Caco-2 (cell line): ENCODE measurements around the gene PAK4. TPM values are rescaled to one million over a fixed set of nuclear protein-coding genes. Genes with fewer than 3 reads are reported as not detected.

ENCODE experiments used
- BruUV-seq: library from RNA; stranded (reverse); fragments of 400-500 nt; replicated peaks from 2 replicates; lab custom pipeline; 2021; lab: Mats Ljungman, UMichigan
- CTCF ChIA-PET: fragments of 300-600 bp; sonication (Branson Sonifier 250); formaldehyde crosslinking; loops from one replicate; lab custom pipeline; 2022; ENCODE audit warnings: antibody characterized with exemption; lab: Charles Lee
- POLR2A ChIA-PET: fragments of 300-600 bp; sonication (Branson Sonifier 250); formaldehyde crosslinking; loops from one replicate; lab custom pipeline; 2022; ENCODE audit warnings: antibody characterized with exemption; lab: Charles Lee
- DNase-seq, 2 experiments: peaks; one replicate each; pipeline versions ENCODE4 v3.0.0 to v3.0.0-alpha.2; 2020 to 2022
- H3K27me3 ChIP-seq: replicated peaks from 2 replicates; pipeline ENCODE4 v1.6.0; 2011; ENCODE audit warnings: low read length; ENCODE audit not compliant: control insufficient read depth, insufficient read depth
- H3K36me3 ChIP-seq: 2 replicates; pipeline ENCODE4 v1.5.1; 2011; ENCODE audit warnings: low read length; ENCODE audit not compliant: control insufficient read depth, insufficient read depth
- H3K4me1 ChIP-seq: fragments of 250-450 bp; sonication (Bioruptor Pico); 2 replicates; pipeline ENCODE4 v1.5.1; 2020; ENCODE audit warnings: mild to moderate bottlenecking
- H3K4me3 ChIP-seq: 2 replicates; pipeline ENCODE4 v1.5.1; 2011; ENCODE audit warnings: low read depth, mild to moderate bottlenecking, control low read depth, low read length
- H3K9me3 ChIP-seq: fragments of 250-450 bp; sonication (Bioruptor Pico); 2 replicates; pipeline ENCODE4 v1.5.1; 2020; ENCODE audit warnings: mild to moderate bottlenecking, moderate library complexity
- H3K27ac Mint-ChIP-seq: one replicate; pipeline ENCODE4 v1.8.0; 2022; ENCODE audit warnings: mixed read lengths; ENCODE audit not compliant: unreplicated experiment
- H3K27me3 Mint-ChIP-seq: one replicate; pipeline ENCODE4 v1.8.0; 2022; ENCODE audit warnings: mixed read lengths; ENCODE audit not compliant: insufficient read depth, unreplicated experiment
- H3K36me3 Mint-ChIP-seq: one replicate; pipeline ENCODE4 v1.8.0; 2022; ENCODE audit warnings: mild to moderate bottlenecking, mixed read lengths; ENCODE audit not compliant: insufficient read depth, unreplicated experiment
- H3K4me1 Mint-ChIP-seq: one replicate; pipeline ENCODE4 v1.8.0; 2022; ENCODE audit warnings: low read depth, mixed read lengths; ENCODE audit not compliant: unreplicated experiment
- H3K4me3 Mint-ChIP-seq: one replicate; pipeline ENCODE4 v1.8.0; 2022; ENCODE audit warnings: mild to moderate bottlenecking, moderate library complexity, mixed read lengths; ENCODE audit not compliant: unreplicated experiment
- H3K9me3 Mint-ChIP-seq: one replicate; pipeline ENCODE4 v1.8.0; 2022; ENCODE audit warnings: mixed read lengths; ENCODE audit not compliant: unreplicated experiment
- CTCF ChIP-seq, 2 experiments: fragments of 200-600 bp in 1 of 2; IDR thresholded peaks; 1 replicate in 1 of 2; 2 replicates in 1 of 2; pipeline versions ENCODE4 v1.5.1 to v1.8.0; 2011 to 2022; ENCODE audit warnings: antibody characterized with exemption in 1 of 2, control low read depth in 1 of 2, inconsistent platforms in 1 of 2, low read depth in 1 of 2, low read length in 1 of 2, mild to moderate bottlenecking in 1 of 2, moderate library complexity in 1 of 2; ENCODE audit not compliant: insufficient read depth in 1 of 2, severe bottlenecking in 1 of 2, unreplicated experiment in 1 of 2
- intact Hi-C: fragments of 100-400 bp; cut with micrococcal nuclease; formaldehyde crosslinking; loops from one replicate; pipeline ENCODE4 v1.10.0; 2022; ENCODE audit not compliant: unreplicated experiment
- total RNA-seq: library from RNA; stranded (reverse); gene quantifications from 2 replicates; pipeline ENCODE4 v1.2.3, GENCODE V29; 2022

The PAK4 gene
- total RNA-seq, 1 experiment from 2014 or later, result 112 TPM

- TF ChIP-seq CTCF (IDR thresholded peaks at IDR 0.05; ENCODE audit: insufficient read depth in 1 of 2, low read depth in 1 of 2, low read length in 1 of 2, severe bottlenecking in 1 of 2, unreplicated experiment in 1 of 2), result no peak
- no peaks in the 10 kb centered on the region for H3K9me3 ChIP-seq
- Mint-ChIP-seq H3K36me3 (peaks cover 9% of the 10 kb centered on the region), H3K4me1 (peaks cover 23% of the 10 kb centered on the region), H3K27ac (no peak overlapping the region), H3K27me3 (no peaks in the 10 kb centered on the region), H3K9me3 (no peaks in the 10 kb centered on the region), H3K4me3 (no peak overlapping the region)
- no peaks in the 10 kb centered on the region for H3K27me3 ChIP-seq
- intact Hi-C loops, result no loop called here
- DNase-seq, result no peak
- POLR2A ChIA-PET, result no interaction called here
- H3K36me3 ChIP-seq, result no peaks in the 10 kb centered on the region
- CTCF ChIA-PET, result no interaction called here
- no TSS peak for BruUV-seq
- no peak overlapping the region for H3K4me3 ChIP-seq
- H3K4me1 ChIP-seq, result peaks cover 22% of the 10 kb centered on the region
Observed at GRCh38 chr19:39192846-39193245, 67.3 kb downstream of the PAK4 start.

- H3K4me3 ChIP-seq, result no peak overlapping the region
- H3K36me3 Mint-ChIP-seq, result peaks cover 5% of the 10 kb centered on the region
- no peak for DNase-seq
- intact Hi-C loops, result no loop called here
- H3K9me3 Mint-ChIP-seq, result no peaks in the 10 kb centered on the region
- H3K36me3 ChIP-seq, result no peaks in the 10 kb centered on the region
- no peaks in the 10 kb centered on the region for H3K9me3 ChIP-seq
- POLR2A ChIA-PET, result no interaction called here
- CTCF ChIA-PET, result interaction anchor here (0.6 kb wide), 1 partner anchor 11 kb away, joined by 3 read pairs; no protein-coding TSS in a partner anchor
- peak overlapping the region; percentile 62 for H3K27ac Mint-ChIP-seq
- H3K4me1 Mint-ChIP-seq, result peaks cover 23% of the 10 kb centered on the region
- H3K27me3 ChIP-seq, result no peaks in the 10 kb centered on the region
- peaks cover 27% of the 10 kb centered on the region for H3K4me1 ChIP-seq
- no peaks in the 10 kb centered on the region for H3K27me3 Mint-ChIP-seq
- TF ChIP-seq CTCF (IDR thresholded peaks at IDR 0.05; ENCODE audit: insufficient read depth in 1 of 2, low read depth in 1 of 2, low read length in 1 of 2, severe bottlenecking in 1 of 2, unreplicated experiment in 1 of 2), result no peak
- no TSS peak for BruUV-seq
- H3K4me3 Mint-ChIP-seq, result no peak overlapping the region
Observed at GRCh38 chr19:39193803-39194202, 68.2 kb downstream of the PAK4 start.

- TF ChIP-seq CTCF (IDR thresholded peaks at IDR 0.05; ENCODE audit: insufficient read depth in 1 of 2, low read depth in 1 of 2, low read length in 1 of 2, severe bottlenecking in 1 of 2, unreplicated experiment in 1 of 2), result no peak
- H3K4me1 Mint-ChIP-seq, result peaks cover 23% of the 10 kb centered on the region
- H3K36me3 Mint-ChIP-seq, result no peaks in the 10 kb centered on the region
- H3K27me3 Mint-ChIP-seq, result no peaks in the 10 kb centered on the region
- intact Hi-C loops, result no loop called here
- H3K36me3 ChIP-seq, result no peaks in the 10 kb centered on the region
- BruUV-seq, result no TSS peak
- ChIA-PET POLR2A (no interaction called here), CTCF (no interaction called here)
- H3K9me3 Mint-ChIP-seq, result no peaks in the 10 kb centered on the region
- H3K27me3 ChIP-seq, result no peaks in the 10 kb centered on the region
- H3K4me3 Mint-ChIP-seq, result no peak overlapping the region
- no peak overlapping the region for H3K4me3 ChIP-seq
- no peaks in the 10 kb centered on the region for H3K9me3 ChIP-seq
- no peak for DNase-seq
- H3K27ac Mint-ChIP-seq, result no peak overlapping the region
- H3K4me1 ChIP-seq, result peaks cover 27% of the 10 kb centered on the region
Observed at GRCh38 chr19:39194832-39195542, 69.4 kb downstream of the PAK4 start.
